ENCODE data around the gene KCNG2.

KCNG2 gene

GRCh38 chr18:79916546-79917168, 118.9 kb downstream of the KCNG2 start:
- DNase-seq: no peak
- no peak overlapping the region for H3K27ac ChIP-seq (ENCODE audit: insufficient read depth, low read length, poor library complexity, severe bottlenecking)
- no peak overlapping the region for H3K4me3 ChIP-seq (ENCODE audit: insufficient read depth, low read depth, low read length, poor library complexity, severe bottlenecking)
- no peaks in the 10 kb centered on the region for H3K9me3 ChIP-seq (ENCODE audit: control insufficient read depth, low read length)
- H3K27me3 ChIP-seq (replicated peaks; ENCODE audit: control insufficient read depth, insufficient read depth, low read length, poor library complexity, severe bottlenecking): no peaks in the 10 kb centered on the region
- H3K36me3 ChIP-seq (ENCODE audit: control insufficient read depth, insufficient read depth, low read length): peaks cover 4% of the 10 kb centered on the region
- H3K4me1 ChIP-seq (ENCODE audit: control insufficient read depth, insufficient read depth, low read length, poor library complexity, severe bottlenecking): no peaks in the 10 kb centered on the region

- Histone ChIP-seq H3K27ac (ENCODE audit: insufficient read depth, low read length, poor library complexity, severe bottlenecking) (no peak overlapping the region), H3K27me3 (replicated peaks; ENCODE audit: control insufficient read depth, insufficient read depth, low read length, poor library complexity, severe bottlenecking) (no peaks in the 10 kb centered on the region), H3K36me3 (ENCODE audit: control insufficient read depth, insufficient read depth, low read length) (peaks cover 4% of the 10 kb centered on the region), H3K4me1 (ENCODE audit: control insufficient read depth, insufficient read depth, low read length, poor library complexity, severe bottlenecking) (no peaks in the 10 kb centered on the region), H3K9me3 (ENCODE audit: control insufficient read depth, low read length) (no peaks in the 10 kb centered on the region), H3K4me3 (ENCODE audit: insufficient read depth, low read depth, low read length, poor library complexity, severe bottlenecking) (no peak overlapping the region)
- DNase-seq: no peak
These were observed 119.6 kb downstream of the KCNG2 start for GRCh38 chr18:79917169-79917852.

- H3K27me3 ChIP-seq (replicated peaks; ENCODE audit: control insufficient read depth, insufficient read depth, low read length, poor library complexity, severe bottlenecking): no peaks in the 10 kb centered on the region
- no peak for DNase-seq
- H3K9me3 ChIP-seq (ENCODE audit: control insufficient read depth, low read length): no peaks in the 10 kb centered on the region
- no peaks in the 10 kb centered on the region for H3K4me1 ChIP-seq (ENCODE audit: control insufficient read depth, insufficient read depth, low read length, poor library complexity, severe bottlenecking)
- H3K4me3 ChIP-seq (ENCODE audit: insufficient read depth, low read depth, low read length, poor library complexity, severe bottlenecking): no peak overlapping the region
- peaks cover 4% of the 10 kb centered on the region for H3K36me3 ChIP-seq (ENCODE audit: control insufficient read depth, insufficient read depth, low read length)
- H3K27ac ChIP-seq (ENCODE audit: insufficient read depth, low read length, poor library complexity, severe bottlenecking): no peak overlapping the region
These were observed 120.3 kb downstream of the KCNG2 start for GRCh38 chr18:79917853-79918614.

GRCh38 chr18:79918615-79919011, 120.9 kb downstream of the KCNG2 start:
- Histone ChIP-seq H3K27ac (ENCODE audit: insufficient read depth, low read length, poor library complexity, severe bottlenecking) (no peak overlapping the region), H3K4me3 (ENCODE audit: insufficient read depth, low read depth, low read length, poor library complexity, severe bottlenecking) (no peak overlapping the region), H3K27me3 (replicated peaks; ENCODE audit: control insufficient read depth, insufficient read depth, low read length, poor library complexity, severe bottlenecking) (no peaks in the 10 kb centered on the region), H3K9me3 (ENCODE audit: control insufficient read depth, low read length) (no peaks in the 10 kb centered on the region), H3K36me3 (ENCODE audit: control insufficient read depth, insufficient read depth, low read length) (peaks cover 7% of the 10 kb centered on the region), H3K4me1 (ENCODE audit: control insufficient read depth, insufficient read depth, low read length, poor library complexity, severe bottlenecking) (no peaks in the 10 kb centered on the region)
- DNase-seq: no peak

- Histone ChIP-seq H3K4me1 (ENCODE audit: control insufficient read depth, insufficient read depth, low read length, poor library complexity, severe bottlenecking) (no peaks in the 10 kb centered on the region), H3K27ac (ENCODE audit: insufficient read depth, low read length, poor library complexity, severe bottlenecking) (no peak overlapping the region), H3K36me3 (ENCODE audit: control insufficient read depth, insufficient read depth, low read length) (peaks cover 8% of the 10 kb centered on the region), H3K9me3 (ENCODE audit: control insufficient read depth, low read length) (no peaks in the 10 kb centered on the region), H3K27me3 (replicated peaks; ENCODE audit: control insufficient read depth, insufficient read depth, low read length, poor library complexity, severe bottlenecking) (no peaks in the 10 kb centered on the region), H3K4me3 (ENCODE audit: insufficient read depth, low read depth, low read length, poor library complexity, severe bottlenecking) (no peak overlapping the region)
- DNase-seq: no peak
These were observed 121.4 kb downstream of the KCNG2 start for GRCh38 chr18:79919089-79919488.

- Histone ChIP-seq H3K27me3 (replicated peaks; ENCODE audit: control insufficient read depth, insufficient read depth, low read length, poor library complexity, severe bottlenecking) (no peaks in the 10 kb centered on the region), H3K27ac (ENCODE audit: insufficient read depth, low read length, poor library complexity, severe bottlenecking) (no peak overlapping the region), H3K4me1 (ENCODE audit: control insufficient read depth, insufficient read depth, low read length, poor library complexity, severe bottlenecking) (no peaks in the 10 kb centered on the region), H3K9me3 (ENCODE audit: control insufficient read depth, low read length) (no peaks in the 10 kb centered on the region), H3K36me3 (ENCODE audit: control insufficient read depth, insufficient read depth, low read length) (peaks cover 4% of the 10 kb centered on the region), H3K4me3 (ENCODE audit: insufficient read depth, low read depth, low read length, poor library complexity, severe bottlenecking) (no peak overlapping the region)
- DNase-seq: no peak
These were observed 124.5 kb downstream of the KCNG2 start for GRCh38 chr18:79921984-79922965.

- Histone ChIP-seq H3K36me3 (ENCODE audit: control insufficient read depth, insufficient read depth, low read length) (peaks cover 4% of the 10 kb centered on the region), H3K4me3 (ENCODE audit: insufficient read depth, low read depth, low read length, poor library complexity, severe bottlenecking) (no peak overlapping the region), H3K27ac (ENCODE audit: insufficient read depth, low read length, poor library complexity, severe bottlenecking) (no peak overlapping the region), H3K27me3 (replicated peaks; ENCODE audit: control insufficient read depth, insufficient read depth, low read length, poor library complexity, severe bottlenecking) (no peaks in the 10 kb centered on the region), H3K4me1 (ENCODE audit: control insufficient read depth, insufficient read depth, low read length, poor library complexity, severe bottlenecking) (no peaks in the 10 kb centered on the region), H3K9me3 (ENCODE audit: control insufficient read depth, low read length) (no peaks in the 10 kb centered on the region)
- DNase-seq: no peak
These were observed 125.3 kb downstream of the KCNG2 start for GRCh38 chr18:79922971-79923411.

- peaks cover 13% of the 10 kb centered on the region for H3K36me3 ChIP-seq (ENCODE audit: control insufficient read depth, insufficient read depth, low read length)
- no peak for DNase-seq
- no peaks in the 10 kb centered on the region for H3K27me3 ChIP-seq (replicated peaks; ENCODE audit: control insufficient read depth, insufficient read depth, low read length, poor library complexity, severe bottlenecking)
- no peaks in the 10 kb centered on the region for H3K4me1 ChIP-seq (ENCODE audit: control insufficient read depth, insufficient read depth, low read length, poor library complexity, severe bottlenecking)
- no peak overlapping the region for H3K4me3 ChIP-seq (ENCODE audit: insufficient read depth, low read depth, low read length, poor library complexity, severe bottlenecking)
- peaks cover 3% of the 10 kb centered on the region for H3K9me3 ChIP-seq (ENCODE audit: control insufficient read depth, low read length)
- H3K27ac ChIP-seq (ENCODE audit: insufficient read depth, low read length, poor library complexity, severe bottlenecking): no peak overlapping the region
These were observed 126.3 kb downstream of the KCNG2 start for GRCh38 chr18:79923896-79924585.

Data from effector memory CD4-positive, alpha-beta T cell (primary cell).